ENCODE measurements around the gene CSF3R.
"Not testable (repeated sequence)": the region's sequence is repeated elsewhere in the genome, so short reads cannot be mapped to it uniquely, and the experiment has no call there.

CSF3R gene

GRCh38 chr1:36481091-36481490 is 1.6 kb downstream of the CSF3R start:
- no peak for DNase-seq

GRCh38 chr1:36480161-36480560 is 2.6 kb downstream of the CSF3R start:
- DNase-seq: no peak

- no peak for DNase-seq
Measured at GRCh38 chr1:36479505-36480051, 3.1 kb downstream of the CSF3R start.

DNA sequence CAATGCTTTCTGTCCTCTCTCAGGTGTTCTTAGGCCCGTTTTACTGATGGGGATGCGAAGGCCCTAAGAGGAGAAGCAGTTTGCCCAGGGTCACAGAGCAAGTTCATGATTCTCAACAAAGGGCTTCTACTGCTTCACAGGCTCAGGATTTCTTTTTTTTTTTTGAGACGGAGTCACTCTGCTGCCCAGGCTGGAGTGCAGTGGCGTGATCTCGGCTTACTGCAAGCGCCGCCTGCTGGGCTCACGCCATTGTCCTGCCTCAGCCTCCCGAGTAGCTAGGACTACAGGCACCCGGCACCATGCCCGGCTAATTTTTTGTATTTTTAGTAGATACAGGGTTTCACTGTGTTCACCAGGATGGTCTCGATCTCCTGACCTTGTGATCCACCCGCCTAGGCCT is 5.1 kb downstream of the CSF3R start:
- DNase-seq: not testable (repeated sequence)

DNA sequence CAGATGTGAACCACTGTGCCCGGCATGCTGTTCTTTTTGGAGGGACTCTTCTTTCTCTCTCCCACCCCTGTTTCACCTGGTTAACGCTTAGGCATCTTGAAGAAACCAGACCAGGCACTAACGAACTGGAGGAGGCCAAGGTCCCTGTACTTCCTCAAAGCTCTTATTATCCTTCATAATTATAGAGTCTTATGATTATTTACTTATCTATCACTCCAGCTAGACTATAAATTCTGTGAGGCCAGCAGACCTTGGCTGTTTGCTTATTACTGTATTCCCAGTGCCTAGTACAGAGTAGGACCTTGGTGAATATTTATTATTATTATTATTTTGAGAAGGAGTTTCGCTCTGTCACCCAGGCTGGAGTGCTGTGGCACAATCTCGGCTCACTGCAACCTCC is 5.8 kb downstream of the CSF3R start:
- no peak for DNase-seq

GRCh38 chr1:36475910-36476604 is 6.7 kb downstream of the CSF3R start:
- no peak for DNase-seq

DNA sequence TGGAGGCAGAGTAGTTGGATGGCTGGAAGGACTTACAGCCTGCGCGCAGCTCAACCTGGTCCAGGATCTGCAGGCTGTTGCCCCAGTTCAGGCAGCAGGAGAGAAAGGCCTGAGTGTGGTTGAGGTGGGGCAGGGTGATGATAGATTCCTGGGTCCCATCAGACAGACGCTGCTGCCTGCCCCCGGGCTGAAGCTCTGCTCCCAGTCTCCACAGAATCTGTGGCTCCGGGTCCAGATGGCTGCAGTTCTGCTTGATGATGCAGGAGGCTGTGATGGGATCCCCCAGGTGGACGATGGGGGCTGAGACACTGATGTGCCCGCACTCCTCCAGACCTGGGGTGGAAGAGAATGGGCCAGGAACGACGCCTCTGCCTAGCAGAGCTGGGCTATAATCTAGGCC is 7.4 kb downstream of the CSF3R start:
- no peak for DNase-seq

GRCh38 chr1:36472656-36473055 is 10.1 kb downstream of the CSF3R start:
- no peak for DNase-seq

- no peak for DNase-seq
Measured at GRCh38 chr1:36471830-36472641, 10.7 kb downstream of the CSF3R start.

DNA sequence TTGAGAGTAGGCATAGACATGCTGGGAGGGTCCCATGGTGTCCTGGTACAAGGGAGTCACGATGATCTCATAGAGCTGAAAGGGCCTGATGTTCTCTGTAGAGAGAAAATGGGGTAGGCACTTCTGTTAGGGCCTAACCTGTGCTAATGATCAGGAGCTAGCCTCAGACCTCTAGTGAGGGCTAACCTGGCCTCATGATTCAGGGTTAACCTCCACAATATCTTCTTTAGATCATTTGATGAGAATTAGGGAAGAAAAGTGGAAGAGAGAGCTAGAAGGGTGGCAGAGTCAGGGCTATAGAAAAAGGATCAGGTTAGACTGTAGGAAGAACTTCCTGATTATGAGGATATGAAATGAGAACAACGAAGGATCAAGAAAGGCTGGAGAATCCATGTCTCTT is 13.6 kb downstream of the CSF3R start:
- no peak for DNase-seq

- no peak for DNase-seq
Measured at GRCh38 chr1:36467700-36468455, 14.8 kb downstream of the CSF3R start.

DNA sequence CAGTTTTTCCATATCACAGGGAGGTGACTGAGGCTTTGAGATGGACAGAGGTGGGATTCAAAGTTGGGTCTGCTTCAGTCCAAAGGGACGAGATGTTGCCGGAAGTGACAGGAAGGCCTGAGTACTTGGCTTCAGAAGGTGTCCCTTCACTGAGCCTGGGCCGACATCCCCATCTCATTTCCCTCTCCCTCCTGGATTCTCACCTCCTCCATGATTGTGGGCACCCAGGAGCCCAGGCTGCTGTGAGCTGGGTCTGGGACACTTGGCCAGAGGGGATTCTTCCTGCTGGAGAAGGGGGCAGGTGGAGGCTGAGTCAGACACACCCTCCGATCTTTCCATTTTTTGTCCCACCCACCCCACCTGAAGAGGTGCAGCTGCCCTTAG is 15.7 kb downstream of the CSF3R start:
- DNase-seq: no peak

DNA sequence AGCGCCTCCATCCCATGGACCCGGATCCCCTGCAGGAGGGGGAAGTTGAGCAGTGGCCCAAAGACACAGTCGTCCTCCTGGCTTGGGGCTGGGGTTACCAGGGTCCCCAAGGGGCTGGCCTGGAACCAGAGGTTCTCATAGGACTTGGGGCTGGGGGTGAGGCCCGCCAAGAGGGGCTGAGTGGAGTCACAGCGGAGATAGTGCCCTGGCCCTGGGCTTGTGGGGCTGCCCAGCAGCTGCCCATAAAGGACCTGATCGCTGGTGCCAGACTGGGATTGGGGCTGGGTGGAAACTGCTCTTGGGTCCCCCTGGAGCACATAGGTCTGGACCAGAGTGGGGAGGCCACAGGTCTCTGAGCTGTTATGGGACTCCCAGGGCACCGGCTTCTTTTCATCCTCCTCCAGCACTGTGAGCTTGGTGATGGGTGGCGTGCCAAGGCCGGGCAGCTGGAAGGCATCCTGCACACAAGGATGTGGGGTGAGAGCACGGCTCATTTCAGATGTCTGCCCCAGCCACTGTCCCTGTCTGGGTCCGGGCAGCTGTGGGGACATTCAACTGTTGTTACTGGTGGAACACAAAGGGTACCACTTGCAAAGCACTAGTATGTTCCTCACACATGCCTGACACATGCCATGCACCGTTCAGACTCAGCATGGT is 16.2 kb downstream of the CSF3R start:
- DNase-seq: no peak

- DNase-seq: no peak
Measured at GRCh38 chr1:36465731-36466369, 16.9 kb downstream of the CSF3R start.

- no peak for DNase-seq
Measured at GRCh38 chr1:36464605-36465393, 17.9 kb downstream of the CSF3R start.

- DNase-seq: peak; percentile 91 to 92
Measured at GRCh38 chr1:36463803-36464604, 18.7 kb downstream of the CSF3R start, which contains the start of gene MRPS15. TSS of gene MRPS15 (minus strand) at chr1:36464384. CDS start at chr1:36464275, 109 bp downstream.

- DNase-seq: no peak
Measured at GRCh38 chr1:36463463-36463802, 19.3 kb downstream of the CSF3R start.

- DNase-seq: peak in 1 of 2 donors; percentile 6
Measured at GRCh38 chr1:36458910-36459309, 23.8 kb downstream of the CSF3R start.

GRCh38 chr1:36457691-36458090 is 25.0 kb downstream of the CSF3R start:
- DNase-seq: peak in 1 of 2 donors; percentile 41

DNA sequence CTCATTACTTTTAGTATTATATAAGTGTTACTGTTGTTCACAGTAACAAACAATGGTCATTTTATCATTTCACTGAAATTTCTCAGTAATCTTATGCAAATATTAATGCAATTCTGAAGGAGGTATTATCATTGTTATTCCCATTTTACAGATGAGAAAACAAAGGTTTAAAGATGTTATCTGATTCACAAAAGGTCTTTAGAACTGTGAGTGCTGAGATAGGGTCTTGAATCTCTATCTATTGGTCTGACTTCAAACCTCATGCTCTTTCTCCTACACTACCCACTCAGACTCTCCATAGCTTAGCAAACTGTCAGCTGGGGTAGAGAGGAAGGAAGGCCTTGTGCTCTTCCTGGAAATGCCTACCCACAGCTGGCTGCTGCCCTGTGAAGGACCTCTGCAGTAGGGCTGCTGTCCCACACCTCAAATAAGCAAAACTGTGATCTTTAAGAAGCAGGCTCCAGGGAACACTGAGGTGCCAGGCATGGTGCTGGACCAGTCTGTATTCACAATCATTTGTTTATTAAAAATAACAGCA is 26.3 kb downstream of the CSF3R start:
- DNase-seq: no peak

Data from bone marrow (tissue), 2 donors.